GM10248 (cell line): ENCODE results near the gene CTXND2.
"Not testable (repeated sequence)": the region's sequence is repeated elsewhere in the genome, so short reads cannot be mapped to it uniquely, and the experiment has no call there.

Experiments used
- CTCF ChIA-PET: fragments of 300-600 bp; sonication (Branson Sonifier 250); formaldehyde crosslinking; extraction: SDS; loops from one replicate; lab custom pipeline; 2021; ENCODE audit warnings: antibody characterized with exemption; lab: Yijun Ruan, JAX
- POLR2A ChIA-PET: fragments of 350-650 bp; sonication (Branson Sonifier 250); formaldehyde crosslinking; extraction: SDS; loops from one replicate; lab custom pipeline; 2020; ENCODE audit warnings: antibody characterized with exemption; lab: Yijun Ruan, JAX
- DNase-seq: peaks from one replicate; pipeline ENCODE4 v3.0.0; 2012; ENCODE audit errors: extremely low spot score
- TF ChIP-seq, protein P1 (sequence below): IDR thresholded peaks from 2 replicates; pipeline ENCODE4 v1.5.1; 2012; ENCODE audit warnings: mild to moderate bottlenecking, low read depth; ENCODE audit errors: extremely low read depth, missing control alignments, control extremely low read depth

The CTXND2 gene

DNA sequence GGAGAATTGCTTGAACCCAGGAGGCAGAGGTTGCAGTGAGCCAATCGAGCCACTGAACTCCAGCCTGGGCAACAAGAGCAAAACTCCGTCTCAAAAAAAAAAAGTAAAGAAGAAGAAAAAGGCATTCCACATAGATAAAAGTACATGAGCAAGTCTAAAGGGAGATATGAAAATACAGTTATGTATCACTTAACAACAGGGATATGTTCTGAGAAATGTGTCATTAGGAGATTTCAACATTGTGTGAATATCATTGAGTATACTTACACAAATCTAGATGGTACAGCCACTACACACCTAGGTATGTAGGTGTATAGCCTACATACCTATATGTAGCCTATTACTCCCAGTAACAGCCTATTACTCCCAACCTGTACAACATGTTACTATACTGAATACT is 23.2 kb upstream of the CTXND2 start:
- DNase-seq: no peak
- ChIA-PET CTCF (no interaction called here), POLR2A (no interaction called here)
- TF ChIP-seq, protein P1, sequence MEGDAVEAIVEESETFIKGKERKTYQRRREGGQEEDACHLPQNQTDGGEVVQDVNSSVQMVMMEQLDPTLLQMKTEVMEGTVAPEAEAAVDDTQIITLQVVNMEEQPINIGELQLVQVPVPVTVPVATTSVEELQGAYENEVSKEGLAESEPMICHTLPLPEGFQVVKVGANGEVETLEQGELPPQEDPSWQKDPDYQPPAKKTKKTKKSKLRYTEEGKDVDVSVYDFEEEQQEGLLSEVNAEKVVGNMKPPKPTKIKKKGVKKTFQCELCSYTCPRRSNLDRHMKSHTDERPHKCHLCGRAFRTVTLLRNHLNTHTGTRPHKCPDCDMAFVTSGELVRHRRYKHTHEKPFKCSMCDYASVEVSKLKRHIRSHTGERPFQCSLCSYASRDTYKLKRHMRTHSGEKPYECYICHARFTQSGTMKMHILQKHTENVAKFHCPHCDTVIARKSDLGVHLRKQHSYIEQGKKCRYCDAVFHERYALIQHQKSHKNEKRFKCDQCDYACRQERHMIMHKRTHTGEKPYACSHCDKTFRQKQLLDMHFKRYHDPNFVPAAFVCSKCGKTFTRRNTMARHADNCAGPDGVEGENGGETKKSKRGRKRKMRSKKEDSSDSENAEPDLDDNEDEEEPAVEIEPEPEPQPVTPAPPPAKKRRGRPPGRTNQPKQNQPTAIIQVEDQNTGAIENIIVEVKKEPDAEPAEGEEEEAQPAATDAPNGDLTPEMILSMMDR: no peak

DNA sequence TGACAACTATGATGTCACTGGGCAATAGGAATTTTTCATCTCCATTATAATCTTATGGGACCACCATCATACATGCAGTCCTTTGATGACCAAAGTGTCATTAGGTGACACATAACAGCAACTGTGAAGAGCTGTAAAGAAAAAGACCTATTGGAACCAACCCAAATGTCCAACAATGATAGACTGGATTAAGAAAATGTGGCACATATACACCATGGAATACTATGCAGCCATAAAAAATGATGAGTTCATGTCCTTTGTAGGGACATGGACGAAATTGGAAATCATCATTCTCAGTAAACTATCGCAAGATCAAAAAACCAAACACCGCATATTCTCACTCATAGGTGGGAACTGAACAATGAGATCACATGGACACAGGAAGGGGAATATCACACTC is 22.7 kb upstream of the CTXND2 start:
- DNase-seq, CTCF ChIA-PET, POLR2A ChIA-PET: not testable (repeated sequence)

DNA sequence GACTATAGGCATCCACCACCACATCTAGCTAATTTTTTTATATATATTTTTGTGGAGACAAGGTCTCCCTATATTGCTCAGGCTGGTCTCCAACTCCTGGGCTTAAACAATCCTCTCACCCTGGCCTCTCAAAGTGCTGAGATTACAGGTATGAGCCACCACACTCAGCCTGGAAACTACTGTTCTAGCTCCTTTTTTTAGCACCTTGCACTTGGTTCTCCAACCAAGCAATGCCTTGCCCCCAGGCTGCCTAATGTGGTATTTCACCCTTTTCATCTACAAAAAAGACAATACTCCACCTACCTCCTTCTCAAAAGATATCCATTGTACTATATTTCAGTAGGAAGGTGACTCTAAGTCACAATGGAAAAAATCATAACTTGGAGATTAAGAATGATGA is 17.3 kb upstream of the CTXND2 start:
- no peak for DNase-seq
- TF ChIP-seq, protein P1: no peak
- ChIA-PET CTCF (interaction anchor here (0.8 to 2.4 kb wide), 4 partner anchors 11 to 85 kb away, joined by 3 to 11 read pairs (median 5); no protein-coding TSS in a partner anchor), POLR2A (no interaction called here)

DNA sequence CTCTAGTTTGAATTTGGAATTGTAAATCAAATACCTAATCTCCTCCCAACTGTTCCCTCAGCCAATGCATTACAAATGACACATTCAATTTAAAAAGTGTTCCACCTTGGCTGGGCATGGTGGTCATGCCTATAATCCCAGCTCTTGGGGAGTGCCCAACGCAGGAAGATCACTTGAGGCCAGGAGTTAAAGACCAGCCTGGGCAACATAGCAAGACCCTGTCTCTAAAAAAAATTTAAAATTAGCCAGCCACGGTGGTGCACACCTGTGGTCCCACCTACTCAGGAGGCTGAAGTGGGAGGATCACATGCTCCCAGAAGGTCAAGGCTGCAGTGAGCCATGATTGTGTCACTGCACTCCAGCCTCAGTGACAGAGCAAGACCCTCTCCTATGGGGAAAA is 14.4 kb upstream of the CTXND2 start:
- TF ChIP-seq, protein P1: no peak
- no peak for DNase-seq
- CTCF ChIA-PET: interaction anchor here (1.5 kb wide), 1 partner anchor 50 kb away, joined by 4 read pairs; no protein-coding TSS in a partner anchor
- POLR2A ChIA-PET: no interaction called here

DNA sequence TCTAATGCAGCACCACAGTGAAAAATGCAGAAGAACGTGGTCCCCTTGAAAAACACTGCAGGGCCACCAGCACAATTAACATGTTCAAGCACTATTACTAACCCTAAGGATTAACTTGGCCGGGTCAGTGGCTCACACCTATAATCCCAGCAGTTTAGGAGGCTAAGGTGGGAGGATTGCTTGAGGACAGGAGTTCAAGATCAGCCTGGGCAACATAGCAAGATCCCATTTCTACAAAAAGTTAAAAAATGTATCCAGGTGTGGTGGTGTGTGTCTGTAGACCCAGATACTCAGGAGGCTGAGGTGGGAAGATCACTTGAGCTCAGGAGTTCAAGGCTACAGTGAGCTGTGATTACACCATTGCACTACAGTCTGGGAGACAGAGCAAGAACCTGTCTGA is 13.4 kb upstream of the CTXND2 start:
- TF ChIP-seq, protein P1: no peak
- DNase-seq: no peak
- ChIA-PET POLR2A (no interaction called here), CTCF (interaction anchor here (1.8 kb wide), 1 partner anchor 49 kb away, joined by 10 read pairs; no protein-coding TSS in a partner anchor)

DNA sequence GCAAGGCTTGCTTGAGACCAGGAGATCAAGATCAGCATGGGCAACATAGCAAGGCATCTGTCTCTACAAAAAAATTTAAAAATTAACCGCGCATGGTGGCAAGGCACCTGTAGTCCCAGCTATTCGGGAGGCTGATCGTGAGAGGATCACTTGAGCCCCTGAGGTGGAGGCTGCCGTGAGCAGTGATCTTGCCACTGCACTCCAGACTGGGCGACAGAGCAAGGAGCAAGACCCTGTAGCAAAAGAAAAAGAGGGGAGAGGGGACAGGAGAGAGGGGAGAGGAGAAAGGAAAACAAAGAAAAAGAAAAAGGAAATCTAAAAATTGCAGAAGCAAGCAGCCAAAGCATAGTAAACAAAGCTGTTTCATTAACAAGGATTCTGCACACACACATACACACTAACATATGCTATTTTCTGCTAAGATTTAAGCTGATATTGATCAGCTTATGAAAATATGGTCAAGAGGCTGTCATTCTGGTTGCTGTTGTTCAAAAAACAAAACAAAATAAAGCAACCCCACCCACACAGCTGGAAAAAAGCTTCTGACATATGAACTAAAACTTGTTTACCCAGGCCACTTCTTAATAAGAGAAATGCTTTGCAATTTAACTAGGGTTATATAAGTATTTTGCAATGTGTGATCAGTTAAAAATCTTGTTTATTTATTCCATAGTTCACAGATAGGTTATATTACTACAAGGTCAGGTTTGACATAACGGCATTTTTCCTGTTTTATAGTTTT is 12.3 kb upstream of the CTXND2 start:
- ChIA-PET POLR2A (no interaction called here), CTCF (interaction anchor here (1.1 to 1.8 kb wide), 3 partner anchors 27 to 53 kb away, joined by 3 to 10 read pairs (median 3); no protein-coding TSS in a partner anchor)
- TF ChIP-seq, protein P1: no peak
- no peak for DNase-seq
